ACC112 (cell line): Measurements from ENCODE around the gene C10orf71.

Experiments
- H2AFZ ChIP-seq: fragments of 200-600 bp; sonication (generic); one replicate; pipeline ENCODE4 v1.6.0; 2017; ENCODE audit warnings: antibody characterized with exemption, low read length; ENCODE audit not compliant: unreplicated experiment
- H3K27ac ChIP-seq: fragments of 200-600 bp; sonication (generic); 2 replicates; pipeline ENCODE4 v1.5.1; 2014; ENCODE audit warnings: low read depth, mild to moderate bottlenecking, antibody characterized with exemption, low read length, moderate library complexity
- H3K27me3 ChIP-seq: fragments of 200-600 bp; sonication (generic); 2 replicates; pipeline ENCODE4 v1.6.1; 2014; ENCODE audit warnings: mild to moderate bottlenecking, antibody characterized with exemption, low read length, moderate library complexity, mixed read lengths; ENCODE audit not compliant: insufficient read depth
- H3K36me3 ChIP-seq: fragments of 200-600 bp; sonication (generic); 2 replicates; pipeline ENCODE4 v1.6.1; 2016; ENCODE audit warnings: mild to moderate bottlenecking, antibody characterized with exemption, low read length, moderate library complexity, mixed read lengths; ENCODE audit not compliant: insufficient read depth
- H3K4me1 ChIP-seq: fragments of 200-600 bp; sonication (generic); one replicate; pipeline ENCODE4 v1.6.1; 2016; ENCODE audit warnings: low read length, mixed read lengths; ENCODE audit not compliant: insufficient read depth, unreplicated experiment, control insufficient read depth
- H3K4me3 ChIP-seq: fragments of 200-600 bp; sonication (generic); 2 replicates; pipeline ENCODE4 v1.5.1; 2014; ENCODE audit warnings: mild to moderate bottlenecking, low read depth, low read length
- H3K79me2 ChIP-seq: fragments of 200-600 bp; sonication (generic); one replicate; pipeline ENCODE4 v1.6.0; 2016; ENCODE audit warnings: low read length; ENCODE audit not compliant: control insufficient read depth, unreplicated experiment, insufficient read depth

C10orf71 gene

DNA sequence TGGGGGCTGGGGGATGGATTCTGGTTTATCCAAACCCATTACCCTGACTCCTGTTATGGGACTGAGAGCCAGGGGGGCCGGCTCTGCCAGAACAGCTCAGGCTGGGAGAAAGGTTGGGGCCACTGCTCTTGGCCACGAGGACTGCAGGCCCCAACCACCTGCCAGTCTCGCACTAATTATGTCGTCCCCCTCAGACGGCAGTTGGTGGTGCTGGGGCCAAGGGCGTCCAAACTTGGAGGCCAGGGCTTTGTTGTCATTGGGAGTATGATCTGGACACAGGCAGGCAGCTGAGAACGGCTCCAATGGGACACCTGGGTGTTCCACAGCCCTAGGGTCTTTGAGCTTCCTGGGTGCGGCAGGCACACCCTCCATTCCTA, 62.2 kb downstream of the C10orf71 start:
- Histone ChIP-seq H3K36me3 (no peaks in the 10 kb centered on the region), H3K79me2 (no peaks in the 10 kb centered on the region), H3K4me1 (peaks cover 11% of the 10 kb centered on the region), H3K27ac (no peak overlapping the region), H3K27me3 (peaks cover 31% of the 10 kb centered on the region), H2AFZ (no peak overlapping the region), H3K4me3 (no peak overlapping the region)

DNA sequence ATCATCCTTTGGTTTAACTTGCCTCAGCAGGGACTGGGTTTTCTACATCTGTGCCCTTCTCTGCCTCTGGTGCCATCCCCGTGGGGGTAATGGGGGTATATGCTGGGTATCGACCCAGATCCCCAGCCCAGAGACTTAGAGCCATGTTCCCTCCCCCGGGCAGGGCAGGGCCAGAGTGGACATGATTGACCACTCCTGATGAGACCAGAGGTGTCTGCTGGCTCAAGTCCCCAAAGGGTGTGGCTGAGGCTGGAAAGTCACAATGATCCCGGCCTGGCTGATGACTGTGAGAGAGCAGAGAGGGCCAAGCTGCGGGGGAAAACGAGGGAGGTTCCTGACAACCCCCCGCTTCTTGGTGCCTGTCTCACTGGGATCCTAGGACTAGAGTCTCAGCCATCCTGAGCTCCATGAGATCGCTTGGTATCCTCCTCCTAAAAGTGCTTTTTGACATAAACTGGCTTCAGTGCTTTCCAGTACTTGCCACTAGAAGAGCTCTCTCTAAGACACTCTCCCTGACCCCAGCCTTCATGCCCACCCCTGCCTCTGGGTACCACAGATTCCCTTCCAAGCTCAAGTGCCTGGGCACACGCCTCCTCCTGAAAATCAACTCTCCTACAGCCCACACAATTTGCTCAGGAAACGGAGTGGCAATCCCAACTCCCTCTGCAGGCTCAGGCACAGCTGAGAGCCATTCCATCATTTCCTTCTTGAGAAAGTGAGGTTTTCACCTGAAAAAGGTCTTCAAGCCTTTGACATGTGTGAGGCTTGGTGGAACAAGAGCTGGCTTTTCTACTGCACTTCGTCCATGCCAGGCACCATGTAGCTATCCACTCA, 63.0 kb downstream of the C10orf71 start:
- Histone ChIP-seq H3K4me1 (peaks cover 11% of the 10 kb centered on the region), H3K27ac (no peak overlapping the region), H3K4me3 (no peak overlapping the region), H3K36me3 (no peaks in the 10 kb centered on the region), H2AFZ (no peak overlapping the region), H3K79me2 (no peaks in the 10 kb centered on the region), H3K27me3 (peaks cover 30% of the 10 kb centered on the region)

DNA sequence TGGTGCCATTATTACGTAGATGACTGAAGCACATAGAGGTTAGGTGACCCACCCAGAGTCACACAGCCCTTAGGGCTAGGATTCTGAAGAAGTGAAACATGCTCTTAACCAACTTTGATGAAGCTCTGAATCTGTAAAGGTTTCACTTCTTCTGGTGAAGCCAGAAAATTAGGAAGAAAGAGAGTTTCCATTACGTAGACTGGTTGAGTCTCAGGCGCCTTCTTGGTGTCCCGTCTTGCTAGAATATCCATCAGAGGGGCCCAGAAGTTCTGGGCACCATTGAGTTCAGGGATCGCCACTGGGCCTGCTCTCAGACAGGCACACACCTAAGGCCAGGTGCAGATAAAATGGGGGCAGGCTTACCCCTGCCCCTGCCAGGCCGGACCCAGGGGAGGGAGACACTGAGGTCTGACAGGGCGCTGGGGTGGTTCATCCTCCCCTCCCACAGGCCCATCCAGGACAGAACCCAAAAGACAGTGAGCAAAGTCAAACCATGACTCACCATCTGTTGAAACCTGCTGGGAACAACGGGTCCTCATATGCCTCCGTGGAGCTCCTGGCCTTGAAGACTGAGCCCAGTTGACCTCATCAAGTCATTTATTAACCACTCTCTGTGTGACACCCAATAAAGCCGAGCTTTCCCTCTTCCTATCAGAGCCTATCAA, 63.8 kb downstream of the C10orf71 start:
- Histone ChIP-seq H3K27ac (no peak overlapping the region), H3K79me2 (no peaks in the 10 kb centered on the region), H3K4me1 (peaks cover 11% of the 10 kb centered on the region), H3K36me3 (no peaks in the 10 kb centered on the region), H3K27me3 (peaks cover 25% of the 10 kb centered on the region), H3K4me3 (no peak overlapping the region), H2AFZ (no peak overlapping the region)

DNA sequence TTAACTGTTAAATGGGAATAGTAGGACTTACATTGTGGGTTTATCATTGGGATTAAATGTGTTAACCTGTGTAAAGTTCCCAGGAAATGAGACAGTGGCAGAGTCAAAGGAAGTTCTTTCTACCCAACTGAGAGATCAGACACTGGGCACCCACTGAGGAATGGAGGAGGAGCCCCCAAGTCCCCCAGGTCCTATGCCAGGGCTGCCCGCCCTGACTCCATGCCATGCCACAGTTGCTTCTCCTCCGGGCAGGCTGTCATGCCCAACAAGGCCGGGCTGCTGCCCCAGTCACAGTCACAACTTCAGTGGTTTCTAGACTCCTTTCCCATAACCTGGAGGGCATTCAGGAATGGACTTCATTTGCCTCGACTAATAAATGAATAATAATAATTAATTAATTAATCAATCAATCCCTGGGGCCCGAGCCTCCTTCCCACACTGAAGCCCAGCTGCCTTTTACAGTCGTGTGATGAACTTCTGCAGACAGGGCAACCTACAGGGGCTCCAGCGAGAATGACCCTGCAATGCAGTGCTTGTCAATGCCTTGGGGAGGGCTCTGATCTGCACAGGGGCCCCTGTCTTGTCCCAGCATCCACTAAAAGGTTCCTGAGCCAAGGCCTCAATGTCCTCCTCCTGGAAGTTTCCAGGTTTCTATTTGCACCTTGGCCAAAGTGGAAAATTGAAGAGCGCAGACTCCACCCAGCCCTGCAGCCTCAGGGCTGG, 64.5 kb downstream of the C10orf71 start:
- Histone ChIP-seq H3K27ac (no peak overlapping the region), H2AFZ (no peak overlapping the region), H3K27me3 (peaks cover 22% of the 10 kb centered on the region), H3K4me1 (peaks cover 11% of the 10 kb centered on the region), H3K4me3 (no peak overlapping the region), H3K36me3 (no peaks in the 10 kb centered on the region), H3K79me2 (no peaks in the 10 kb centered on the region)

DNA sequence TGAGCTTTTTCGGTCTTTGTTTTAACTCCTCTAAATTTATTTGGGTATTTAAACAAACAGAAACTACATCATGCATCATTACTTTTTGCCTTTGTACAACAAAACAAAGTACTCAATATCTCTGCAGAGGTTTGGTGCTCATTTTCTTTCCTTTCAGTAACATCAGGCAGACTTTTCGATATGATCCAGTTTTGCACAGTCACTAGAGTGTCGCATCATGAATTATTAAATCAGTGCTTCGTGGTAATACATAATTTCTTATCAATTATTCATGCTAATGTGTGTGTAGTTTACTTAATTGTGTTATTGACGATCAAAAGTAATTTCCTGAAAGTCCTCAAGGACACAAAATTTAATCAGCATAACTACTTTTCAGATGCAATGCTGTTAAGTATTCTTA, 65.1 kb downstream of the C10orf71 start:
- Histone ChIP-seq H3K27ac (no peak overlapping the region), H3K27me3 (peaks cover 22% of the 10 kb centered on the region), H2AFZ (no peak overlapping the region), H3K4me1 (peaks cover 11% of the 10 kb centered on the region), H3K79me2 (no peaks in the 10 kb centered on the region), H3K4me3 (no peak overlapping the region), H3K36me3 (no peaks in the 10 kb centered on the region)

DNA sequence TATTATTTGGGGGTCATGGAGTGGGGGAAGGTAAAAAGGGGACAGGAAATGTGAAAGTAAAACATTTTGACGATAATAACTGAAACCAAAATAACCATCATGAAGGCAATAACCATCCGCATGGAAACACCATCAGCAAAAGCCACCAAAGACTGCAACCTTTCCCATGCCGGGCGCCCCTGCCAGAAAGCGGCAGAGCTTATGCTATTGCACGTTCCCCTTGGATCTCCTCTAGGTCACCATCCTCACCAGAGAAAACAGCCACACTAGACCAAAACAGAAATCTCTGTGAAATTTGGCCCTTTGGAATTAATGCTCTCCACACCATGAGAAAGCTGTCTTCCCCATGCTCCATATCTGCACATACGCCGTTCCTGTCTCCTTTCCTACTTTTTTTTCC, 65.8 kb downstream of the C10orf71 start:
- no peak overlapping the region for H3K4me3 ChIP-seq

DNA sequence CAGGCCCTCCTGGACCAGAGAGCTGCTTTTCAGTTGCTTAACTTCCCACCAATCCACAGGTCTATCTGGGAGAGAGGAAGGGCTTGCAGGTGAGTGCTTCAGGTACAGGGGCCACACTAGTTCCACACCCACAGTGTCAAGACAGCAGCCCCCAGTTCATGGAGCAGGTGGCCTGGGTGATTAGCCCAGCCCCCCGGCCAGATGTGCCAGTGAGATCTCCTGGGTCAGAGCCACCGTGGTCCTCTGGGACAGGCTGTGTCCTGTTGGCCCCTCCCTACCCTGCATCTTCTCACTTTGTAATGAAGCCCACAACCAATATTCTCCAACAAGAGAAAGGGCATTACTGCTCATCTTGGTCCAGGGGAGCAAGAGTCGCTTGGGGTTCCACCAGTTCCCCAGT, 66.3 kb downstream of the C10orf71 start:
- Histone ChIP-seq H3K4me1 (peaks cover 5% of the 10 kb centered on the region), H3K36me3 (no peaks in the 10 kb centered on the region), H3K27ac (no peak overlapping the region), H3K27me3 (peaks cover 22% of the 10 kb centered on the region), H3K4me3 (no peak overlapping the region), H2AFZ (no peak overlapping the region), H3K79me2 (no peaks in the 10 kb centered on the region)

More for the DNA sequence above, 65.8 kb downstream of the C10orf71 start:
- Histone ChIP-seq H3K36me3 (no peaks in the 10 kb centered on the region), H3K79me2 (no peaks in the 10 kb centered on the region), H2AFZ (no peak overlapping the region), H3K4me1 (peaks cover 10% of the 10 kb centered on the region), H3K27me3 (peaks cover 22% of the 10 kb centered on the region), H3K27ac (no peak overlapping the region)

DNA sequence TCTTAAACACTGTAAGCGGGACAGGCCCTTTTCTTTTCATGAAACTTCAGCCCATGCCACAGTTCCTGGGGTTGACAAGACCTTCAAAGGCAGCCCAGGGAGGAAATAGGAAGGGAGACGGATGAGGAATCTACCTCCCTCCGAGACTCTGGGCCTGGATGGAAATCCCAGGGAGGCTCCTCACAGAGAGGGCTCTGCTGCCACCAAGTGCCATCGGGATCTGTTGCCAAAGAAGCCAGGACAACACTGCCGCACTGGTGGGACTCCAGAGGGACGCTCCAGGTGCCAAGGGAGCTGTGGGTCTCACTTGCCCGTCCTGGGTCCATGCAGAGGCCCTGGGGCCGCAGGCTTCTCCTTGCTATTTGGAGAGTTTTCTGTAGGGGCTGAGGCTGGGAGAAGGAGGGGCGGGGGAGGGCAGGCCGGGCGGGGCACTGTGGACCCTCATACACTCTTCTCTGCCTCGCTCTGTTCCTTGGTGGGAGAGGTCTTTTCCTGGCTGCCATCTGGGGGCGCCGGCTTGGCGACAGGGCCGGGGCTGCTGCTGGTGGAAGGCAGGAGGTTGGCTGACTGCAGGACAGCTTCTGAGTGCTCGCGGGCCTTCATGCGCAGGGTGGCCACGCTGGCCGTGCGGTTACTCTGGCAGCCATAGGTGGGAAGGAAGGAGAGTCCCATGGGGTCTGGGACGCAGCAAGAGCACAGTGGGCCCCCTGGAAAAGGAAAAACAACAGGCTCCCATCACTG, 66.9 kb downstream of the C10orf71 start:
- no peaks in the 10 kb centered on the region for H3K79me2 ChIP-seq
- no peak overlapping the region for H3K27ac ChIP-seq
- no peak overlapping the region for H3K4me3 ChIP-seq
- H3K4me1 ChIP-seq: no peaks in the 10 kb centered on the region
- peaks cover 22% of the 10 kb centered on the region for H3K27me3 ChIP-seq
- no peaks in the 10 kb centered on the region for H3K36me3 ChIP-seq
- no peak overlapping the region for H2AFZ ChIP-seq

DNA sequence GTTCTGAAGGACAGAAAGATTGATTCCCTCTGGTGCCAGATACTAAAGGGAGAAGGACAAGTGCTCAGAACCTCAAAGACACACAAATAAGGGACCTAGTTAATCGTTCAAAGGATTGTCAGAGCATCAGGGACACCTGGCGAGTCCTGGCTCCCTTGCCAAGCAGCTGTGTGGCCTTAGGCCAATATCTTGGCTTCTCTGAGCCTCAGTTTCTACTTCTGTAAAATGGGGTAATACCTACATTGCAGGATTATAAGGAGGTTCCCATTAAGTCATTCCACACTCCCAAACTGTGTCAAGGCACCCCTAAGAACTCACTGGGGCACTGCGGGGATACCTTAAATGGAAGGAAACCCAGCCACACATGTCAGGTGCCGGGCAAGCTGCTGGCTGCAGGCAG, 67.5 kb downstream of the C10orf71 start:
- no peak overlapping the region for H2AFZ ChIP-seq
- H3K79me2 ChIP-seq: no peaks in the 10 kb centered on the region
- no peak overlapping the region for H3K4me3 ChIP-seq
- H3K27ac ChIP-seq: no peak overlapping the region
- peaks cover 22% of the 10 kb centered on the region for H3K27me3 ChIP-seq
- no peaks in the 10 kb centered on the region for H3K36me3 ChIP-seq
- H3K4me1 ChIP-seq: no peaks in the 10 kb centered on the region

DNA sequence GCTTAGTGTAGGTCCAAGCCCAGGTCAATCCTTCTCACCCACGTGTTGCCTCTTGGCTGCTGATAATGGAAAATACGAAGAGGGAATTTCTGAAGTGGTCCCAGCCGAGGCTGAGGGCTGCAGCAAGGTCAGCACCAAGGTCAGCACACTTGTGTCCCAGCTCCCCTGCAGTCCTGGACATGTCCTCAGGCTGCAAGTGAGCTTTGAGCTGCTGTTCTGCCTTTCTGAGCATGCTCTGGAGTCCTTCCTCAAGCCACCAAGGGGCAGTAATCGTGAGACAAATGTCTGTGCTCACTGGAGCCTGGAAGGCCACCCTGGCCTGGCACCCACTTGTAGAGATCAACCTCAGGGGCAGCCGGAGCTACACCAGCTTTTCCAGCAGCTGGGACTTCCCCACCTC, 68.6 kb downstream of the C10orf71 start:
- H3K79me2 ChIP-seq: no peaks in the 10 kb centered on the region
- H2AFZ ChIP-seq: no peak overlapping the region
- no peaks in the 10 kb centered on the region for H3K4me1 ChIP-seq
- peaks cover 27% of the 10 kb centered on the region for H3K27me3 ChIP-seq
- H3K4me3 ChIP-seq: no peak overlapping the region
- H3K27ac ChIP-seq: no peak overlapping the region
- H3K36me3 ChIP-seq: no peaks in the 10 kb centered on the region
